Measurements from ENCODE around the gene C22orf31. TPM values are rescaled to one million over a fixed set of nuclear protein-coding genes. Genes with fewer than 3 reads are reported as not detected.

Gene C22orf31
- total and polyA plus RNA-seq, 2 experiments from 2014 or later, result 0.36 TPM; not detected in 1

GRCh38 chr22:29095459-29095858 is 33.8 kb upstream of the C22orf31 start:
- H3K9me3 Mint-ChIP-seq, result no peaks in the 10 kb centered on the region
- Histone ChIP-seq H3K27me3 (ENCODE audit: insufficient read depth) (no peaks in the 10 kb centered on the region), H3K36me3 (ENCODE audit: insufficient read depth) (no peaks in the 10 kb centered on the region), H3F3A (replicated peaks; ENCODE audit: low read depth) (no peaks in the 10 kb centered on the region), H4K20me1 (replicated peaks; ENCODE audit: insufficient read depth) (no peaks in the 10 kb centered on the region), H3K4me1 (ENCODE audit: insufficient read depth) (peaks cover 23% of the 10 kb centered on the region), H3K4me3 (no peak overlapping the region), H3K4me2 (no peak overlapping the region), H2AFZ (no peak overlapping the region), H3K79me2 (replicated peaks; ENCODE audit: insufficient read depth) (no peaks in the 10 kb centered on the region), H3K27ac (ENCODE audit: low read depth) (no peak overlapping the region), H3K9me2 (ENCODE audit: insufficient read depth) (no peaks in the 10 kb centered on the region)
- H3K4me1 Mint-ChIP-seq, result peaks cover 27% of the 10 kb centered on the region
- DNase-seq (ENCODE audit: low spot score) (no peak), ATAC-seq (no peak)
- peaks cover 5% of the 10 kb centered on the region for H3K27me3 Mint-ChIP-seq (ENCODE audit: insufficient read depth, low read depth, poor library complexity)
- no peak overlapping the region for H3K4me3 Mint-ChIP-seq
- TF ChIP-seq EZH2 (IDR thresholded peaks at IDR 0.05; ENCODE audit: low read depth, unreplicated experiment), result no peak
- no peak for TF ChIP-seq ZNF114 (CRISPR knock-in tag; IDR thresholded peaks at IDR 0.05)
- TF ChIP-seq CREB1 (CRISPR knock-in tag; IDR thresholded peaks at IDR 0.05; ENCODE audit: low read depth), result no peak
- no peak for TF ChIP-seq ZNF331 (CRISPR knock-in tag; IDR thresholded peaks at IDR 0.05; ENCODE audit: low read depth)
- TF ChIP-seq ZNF462 (CRISPR knock-in tag; IDR thresholded peaks at IDR 0.05), result no peak
- TF ChIP-seq EZH2phosphoT487 (IDR thresholded peaks at IDR 0.05; ENCODE audit: unreplicated experiment), result no peak
- TF ChIP-seq STAT1 (IDR thresholded peaks at IDR 0.05; ENCODE audit: unreplicated experiment), result no peak
- TF ChIP-seq, protein P1, sequence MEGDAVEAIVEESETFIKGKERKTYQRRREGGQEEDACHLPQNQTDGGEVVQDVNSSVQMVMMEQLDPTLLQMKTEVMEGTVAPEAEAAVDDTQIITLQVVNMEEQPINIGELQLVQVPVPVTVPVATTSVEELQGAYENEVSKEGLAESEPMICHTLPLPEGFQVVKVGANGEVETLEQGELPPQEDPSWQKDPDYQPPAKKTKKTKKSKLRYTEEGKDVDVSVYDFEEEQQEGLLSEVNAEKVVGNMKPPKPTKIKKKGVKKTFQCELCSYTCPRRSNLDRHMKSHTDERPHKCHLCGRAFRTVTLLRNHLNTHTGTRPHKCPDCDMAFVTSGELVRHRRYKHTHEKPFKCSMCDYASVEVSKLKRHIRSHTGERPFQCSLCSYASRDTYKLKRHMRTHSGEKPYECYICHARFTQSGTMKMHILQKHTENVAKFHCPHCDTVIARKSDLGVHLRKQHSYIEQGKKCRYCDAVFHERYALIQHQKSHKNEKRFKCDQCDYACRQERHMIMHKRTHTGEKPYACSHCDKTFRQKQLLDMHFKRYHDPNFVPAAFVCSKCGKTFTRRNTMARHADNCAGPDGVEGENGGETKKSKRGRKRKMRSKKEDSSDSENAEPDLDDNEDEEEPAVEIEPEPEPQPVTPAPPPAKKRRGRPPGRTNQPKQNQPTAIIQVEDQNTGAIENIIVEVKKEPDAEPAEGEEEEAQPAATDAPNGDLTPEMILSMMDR (conservative IDR thresholded peaks at IDR 0.05; ENCODE audit: low read depth in 2 of 2), result no peak
- TF ChIP-seq POLR2AphosphoS5 (IDR thresholded peaks at IDR 0.05; ENCODE audit: low read depth), result no peak
- TF ChIP-seq ETS1 (IDR thresholded peaks at IDR 0.05), result no peak
- no peak for TF ChIP-seq NANOG (IDR thresholded peaks at IDR 0.05; ENCODE audit: borderline replicate concordance)
- no peak for TF ChIP-seq JUNB (IDR thresholded peaks at IDR 0.05; ENCODE audit: unreplicated experiment)
- no peaks in the 10 kb centered on the region for H3K36me3 Mint-ChIP-seq (ENCODE audit: low read depth)
- H3K27ac Mint-ChIP-seq, result no peak overlapping the region; the same call in 1 of the 2 replicates
